GM21576 (cell line): Measurements from ENCODE around the gene CLK4.
"Not testable (repeated sequence)": the region's sequence is repeated elsewhere in the genome, so short reads cannot be mapped to it uniquely, and the experiment has no call there.

ENCODE experiments used
- ATAC-seq: cut with Tn5 transposase; IDR thresholded peaks from one replicate; pipeline ENCODE4 v1.9.1; 2021; ENCODE audit warnings: mild to moderate bottlenecking, moderate library complexity; ENCODE audit not compliant: unreplicated experiment

CLK4 gene

GRCh38 chr5:178587763-178588611 is 38.9 kb downstream of the CLK4 start:
- ATAC-seq = no peak

DNA sequence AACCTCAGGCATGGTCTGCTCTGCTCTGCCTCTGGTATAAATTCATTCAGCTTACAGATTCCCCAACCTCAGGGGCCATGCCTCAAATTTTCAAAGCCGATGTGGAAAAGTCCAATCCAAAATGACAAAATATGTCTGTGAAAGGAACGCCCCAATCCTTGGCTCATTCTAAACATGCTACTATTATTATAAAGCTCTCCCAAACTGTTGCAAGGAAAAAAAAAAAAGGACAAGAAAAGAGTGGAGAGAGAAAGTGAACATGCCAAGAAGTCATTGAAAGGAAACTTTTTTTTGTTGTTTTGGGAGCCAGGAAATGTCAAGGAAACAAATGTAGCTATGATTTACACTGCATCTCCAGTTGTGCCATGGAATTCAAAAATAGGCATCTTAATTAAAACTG is 40.5 kb downstream of the CLK4 start:
- no peak for ATAC-seq

DNA sequence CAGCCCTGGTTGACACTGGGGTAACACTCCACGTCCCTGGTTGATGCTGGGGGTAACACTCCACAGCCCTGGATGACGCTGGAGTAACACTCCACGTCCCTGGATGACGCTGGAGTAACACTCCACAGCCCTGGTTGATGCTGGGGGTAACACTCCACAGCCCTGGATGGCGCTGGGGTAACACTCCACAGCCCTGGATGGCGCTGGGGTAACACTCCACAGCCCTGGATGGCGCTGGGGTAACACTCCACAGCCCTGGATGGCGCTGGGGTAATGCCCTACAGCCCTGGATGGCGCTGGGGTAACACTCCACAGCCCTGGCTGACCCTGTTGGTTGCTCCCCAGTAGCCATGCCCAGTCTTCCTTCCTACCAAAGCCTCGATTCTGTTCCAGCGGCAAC is 41.4 kb downstream of the CLK4 start:
- ATAC-seq = not testable (repeated sequence)

DNA sequence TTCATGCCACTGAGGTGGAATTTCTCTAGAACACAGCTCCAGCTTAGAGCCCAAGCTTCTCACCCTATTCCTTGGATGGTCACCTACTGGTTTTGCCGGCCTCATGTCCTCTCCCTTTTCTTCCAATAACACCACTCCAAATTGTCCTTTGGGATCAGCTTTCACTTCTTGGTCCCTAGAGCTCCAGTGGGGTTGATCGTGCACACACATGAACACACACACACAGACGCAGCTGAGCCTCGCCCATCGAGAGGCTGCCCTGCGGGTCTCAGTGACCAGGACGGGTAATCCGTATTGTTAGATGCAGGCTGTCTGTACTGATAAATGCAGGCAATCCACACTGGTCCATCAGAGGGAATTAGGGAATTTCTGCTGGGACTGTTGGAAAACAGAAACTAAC is 43.6 kb downstream of the CLK4 start:
- ATAC-seq = no peak

DNA sequence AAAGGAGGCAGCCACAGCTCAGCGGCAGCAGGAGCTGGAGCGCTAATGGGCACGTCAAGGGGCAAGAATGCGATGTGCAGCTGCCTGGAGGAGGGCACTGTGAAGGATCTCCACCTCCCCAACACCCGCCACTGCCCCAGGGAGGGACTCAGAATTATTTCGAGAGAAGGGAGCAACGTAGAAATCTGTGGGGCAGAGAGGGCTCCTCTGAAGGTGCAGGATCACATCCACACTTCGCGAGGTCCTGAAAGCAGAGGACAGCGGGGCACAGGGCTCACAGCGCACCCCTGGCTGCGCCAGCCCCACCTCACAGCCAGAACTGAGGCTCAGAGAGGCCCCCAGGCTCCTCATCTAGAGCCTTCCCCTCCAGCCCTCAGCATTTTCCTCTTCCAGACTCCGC is 44.6 kb downstream of the CLK4 start:
- ATAC-seq = no peak

- ATAC-seq = no peak
These were observed 45.2 kb downstream of the CLK4 start for GRCh38 chr5:178581621-178582020.

GRCh38 chr5:178580271-178580955 is 46.4 kb downstream of the CLK4 start:
- ATAC-seq = no peak

- no peak for ATAC-seq
These were observed 48.9 kb downstream of the CLK4 start for GRCh38 chr5:178577944-178578343.

GRCh38 chr5:178577376-178577839 is 49.4 kb downstream of the CLK4 start:
- ATAC-seq = no peak

GRCh38 chr5:178576591-178577351 is 50.1 kb downstream of the CLK4 start:
- no peak for ATAC-seq

DNA sequence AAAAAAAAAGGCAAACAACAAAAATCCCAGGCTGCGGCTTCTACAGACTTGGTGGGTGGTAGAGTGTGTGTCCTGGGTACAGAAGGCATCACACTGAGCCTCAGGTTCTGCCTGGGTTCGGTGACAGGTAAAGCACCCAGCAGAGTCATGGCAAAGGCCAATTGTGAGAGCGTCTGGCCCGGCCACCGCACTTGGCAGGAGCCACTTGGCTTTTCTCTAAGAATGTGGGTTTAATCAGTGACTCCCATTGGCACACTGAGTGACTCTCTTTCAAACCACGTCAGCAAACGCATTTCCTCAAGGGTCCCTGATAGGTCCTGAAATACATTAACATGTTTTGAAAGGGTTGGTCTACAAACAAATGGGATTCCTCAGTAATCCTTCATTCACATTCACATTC is 53.6 kb downstream of the CLK4 start:
- ATAC-seq = no peak

- ATAC-seq = no peak
These were observed 54.2 kb downstream of the CLK4 start for GRCh38 chr5:178572617-178573016.

DNA sequence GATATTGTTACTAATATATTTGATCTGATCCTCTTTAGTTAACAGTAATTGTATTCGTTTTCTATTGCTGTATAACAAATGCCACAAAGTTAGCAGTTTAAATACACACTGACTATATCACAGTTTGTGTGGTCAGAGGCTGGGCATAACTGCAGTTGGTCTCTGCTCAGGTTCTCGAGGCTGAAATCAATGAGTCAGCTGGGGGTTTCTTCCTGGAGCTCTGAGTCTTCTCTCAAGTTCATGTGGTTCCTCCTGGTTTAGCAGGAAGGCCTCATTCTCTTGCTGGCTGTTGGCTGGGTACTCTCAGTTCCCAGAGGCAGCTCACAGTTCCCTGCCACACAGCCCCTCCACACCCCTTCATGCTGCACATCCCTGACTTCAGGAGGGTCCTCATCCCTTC is 57.4 kb downstream of the CLK4 start:
- ATAC-seq = no peak

- no peak for ATAC-seq
These were observed 61.9 kb downstream of the CLK4 start for GRCh38 chr5:178564811-178565550.

DNA sequence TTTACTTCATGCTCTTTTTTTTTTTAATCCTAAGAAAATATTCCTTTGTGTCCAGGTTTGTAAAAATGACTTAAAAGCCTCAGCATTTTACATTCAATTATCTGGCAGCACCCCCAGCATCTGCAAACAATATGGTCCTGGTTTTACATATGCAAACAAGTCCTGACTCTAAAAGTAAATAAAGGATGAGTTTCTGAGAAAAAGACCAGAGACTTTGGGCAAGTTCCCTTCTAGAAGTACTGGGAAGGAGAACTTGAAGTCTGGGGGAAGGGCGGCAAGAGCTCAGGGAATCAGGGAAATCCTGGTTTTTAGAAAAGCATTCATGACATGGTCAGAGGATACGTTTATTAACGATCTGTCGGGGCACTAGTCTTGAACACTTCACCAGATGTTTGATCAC is 62.5 kb downstream of the CLK4 start:
- ATAC-seq = no peak

DNA sequence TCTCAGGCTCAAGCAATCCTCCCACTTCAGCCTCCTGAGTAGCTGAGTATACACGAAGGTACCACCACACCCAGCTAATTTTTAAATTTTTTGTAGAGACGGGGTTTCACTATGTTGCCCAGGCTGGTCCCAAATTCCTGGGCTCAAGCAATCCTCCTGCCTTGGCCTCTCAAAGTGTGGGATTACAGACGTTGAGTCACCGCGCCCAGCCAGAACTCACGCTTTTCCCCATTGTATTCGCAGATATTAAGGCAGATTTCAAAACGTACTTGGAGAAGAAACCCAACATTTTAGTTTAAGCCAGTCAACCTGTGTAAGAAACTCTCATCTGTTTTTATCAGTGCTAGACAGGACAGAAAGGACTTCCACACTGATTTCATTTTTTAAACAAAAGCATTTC is 63.2 kb downstream of the CLK4 start:
- no peak for ATAC-seq

- ATAC-seq = no peak
These were observed 65.0 kb downstream of the CLK4 start for GRCh38 chr5:178561746-178562264.

DNA sequence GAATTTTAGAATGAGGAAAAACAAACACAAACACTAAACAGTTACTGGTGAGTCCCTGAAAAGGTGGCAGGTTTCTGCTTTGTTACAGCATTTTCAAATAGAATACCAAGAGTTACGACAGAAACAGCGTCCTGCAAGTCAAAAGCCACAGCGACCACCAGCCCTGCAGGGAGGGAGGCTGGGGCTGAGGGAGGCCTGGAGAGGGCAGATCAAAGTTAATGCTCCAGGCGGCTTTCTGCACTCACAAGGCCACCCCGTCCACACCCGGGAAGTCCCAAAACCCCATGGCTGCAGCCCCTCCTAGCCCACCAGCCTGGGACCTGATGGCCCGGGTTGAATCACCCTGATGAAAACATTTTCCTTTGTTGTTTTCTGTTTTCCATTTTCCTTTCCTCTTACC is 65.9 kb downstream of the CLK4 start:
- no peak for ATAC-seq

GRCh38 chr5:178557416-178557815 is 69.4 kb downstream of the CLK4 start:
- ATAC-seq = no peak

GRCh38 chr5:178555771-178556211 is 71.1 kb downstream of the CLK4 start:
- ATAC-seq = no peak

GRCh38 chr5:178555005-178555404 is 71.8 kb downstream of the CLK4 start:
- ATAC-seq = no peak
